HL-60 (cell line): Measurements from ENCODE around the gene MYO3A.
"Not testable (repeated sequence)": the region's sequence is repeated elsewhere in the genome, so short reads cannot be mapped to it uniquely, and the experiment has no call there.

ENCODE experiments used
- DNase-seq, 2 experiments: peaks; one replicate each; pipeline ENCODE4 v3.0.0-alpha.2; 2010 to 2020; ENCODE audit warnings: low read depth in 1 of 2, low spot score in 1 of 2
- H3K27ac ChIP-seq: fragments of 250-450 bp; sonication (Bioruptor Pico); replicated peaks from 2 replicates; pipeline ENCODE4 v1.5.1; 2020; ENCODE audit warnings: mild to moderate bottlenecking, moderate library complexity
- H3K27me3 ChIP-seq: fragments of 250-450 bp; sonication (Bioruptor Pico); 2 replicates; pipeline ENCODE4 v1.5.1; 2021; ENCODE audit warnings: mild to moderate bottlenecking, moderate library complexity; ENCODE audit not compliant: insufficient read depth, poor library complexity, severe bottlenecking
- H3K4me3 ChIP-seq: replicated peaks from 2 replicates; pipeline ENCODE4 v1.5.1; 2011; ENCODE audit warnings: mild to moderate bottlenecking, control low read depth, low read length; ENCODE audit not compliant: insufficient read depth
- CTCF ChIP-seq: IDR thresholded peaks from one replicate; pipeline ENCODE4 v1.5.1; 2011; ENCODE audit warnings: low read length, control low read depth, inconsistent platforms; ENCODE audit not compliant: insufficient read depth
- GABPA ChIP-seq: IDR thresholded peaks from 2 replicates; pipeline ENCODE4 v1.6.1; 2012; ENCODE audit warnings: low read depth
- POLR2AphosphoS5 ChIP-seq: IDR thresholded peaks from 2 replicates; pipeline ENCODE4 v1.6.1; 2012; ENCODE audit warnings: low read depth
- SPI1 ChIP-seq: IDR thresholded peaks from 2 replicates; pipeline ENCODE4 v1.6.1; 2012; ENCODE audit warnings: low read depth, mild to moderate bottlenecking, borderline replicate concordance
- TF ChIP-seq, protein P1 (sequence below): IDR thresholded peaks from 2 replicates; pipeline ENCODE4 v1.6.1; 2012; ENCODE audit warnings: low read depth; ENCODE audit not compliant: insufficient replicate concordance

MYO3A gene

GRCh38 chr10:26052326-26052725 lies 118.3 kb downstream of the MYO3A start:
- no peak overlapping the region for H3K27ac ChIP-seq
- H3K4me3 ChIP-seq: no peak overlapping the region
- TF ChIP-seq CTCF (no peak), GABPA (no peak), SPI1 (no peak), POLR2AphosphoS5 (no peak)
- TF ChIP-seq, protein P1, sequence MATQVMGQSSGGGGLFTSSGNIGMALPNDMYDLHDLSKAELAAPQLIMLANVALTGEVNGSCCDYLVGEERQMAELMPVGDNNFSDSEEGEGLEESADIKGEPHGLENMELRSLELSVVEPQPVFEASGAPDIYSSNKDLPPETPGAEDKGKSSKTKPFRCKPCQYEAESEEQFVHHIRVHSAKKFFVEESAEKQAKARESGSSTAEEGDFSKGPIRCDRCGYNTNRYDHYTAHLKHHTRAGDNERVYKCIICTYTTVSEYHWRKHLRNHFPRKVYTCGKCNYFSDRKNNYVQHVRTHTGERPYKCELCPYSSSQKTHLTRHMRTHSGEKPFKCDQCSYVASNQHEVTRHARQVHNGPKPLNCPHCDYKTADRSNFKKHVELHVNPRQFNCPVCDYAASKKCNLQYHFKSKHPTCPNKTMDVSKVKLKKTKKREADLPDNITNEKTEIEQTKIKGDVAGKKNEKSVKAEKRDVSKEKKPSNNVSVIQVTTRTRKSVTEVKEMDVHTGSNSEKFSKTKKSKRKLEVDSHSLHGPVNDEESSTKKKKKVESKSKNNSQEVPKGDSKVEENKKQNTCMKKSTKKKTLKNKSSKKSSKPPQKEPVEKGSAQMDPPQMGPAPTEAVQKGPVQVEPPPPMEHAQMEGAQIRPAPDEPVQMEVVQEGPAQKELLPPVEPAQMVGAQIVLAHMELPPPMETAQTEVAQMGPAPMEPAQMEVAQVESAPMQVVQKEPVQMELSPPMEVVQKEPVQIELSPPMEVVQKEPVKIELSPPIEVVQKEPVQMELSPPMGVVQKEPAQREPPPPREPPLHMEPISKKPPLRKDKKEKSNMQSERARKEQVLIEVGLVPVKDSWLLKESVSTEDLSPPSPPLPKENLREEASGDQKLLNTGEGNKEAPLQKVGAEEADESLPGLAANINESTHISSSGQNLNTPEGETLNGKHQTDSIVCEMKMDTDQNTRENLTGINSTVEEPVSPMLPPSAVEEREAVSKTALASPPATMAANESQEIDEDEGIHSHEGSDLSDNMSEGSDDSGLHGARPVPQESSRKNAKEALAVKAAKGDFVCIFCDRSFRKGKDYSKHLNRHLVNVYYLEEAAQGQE: no peak
- H3K27me3 ChIP-seq: no peaks in the 10 kb centered on the region
- DNase-seq: no peak

DNA sequence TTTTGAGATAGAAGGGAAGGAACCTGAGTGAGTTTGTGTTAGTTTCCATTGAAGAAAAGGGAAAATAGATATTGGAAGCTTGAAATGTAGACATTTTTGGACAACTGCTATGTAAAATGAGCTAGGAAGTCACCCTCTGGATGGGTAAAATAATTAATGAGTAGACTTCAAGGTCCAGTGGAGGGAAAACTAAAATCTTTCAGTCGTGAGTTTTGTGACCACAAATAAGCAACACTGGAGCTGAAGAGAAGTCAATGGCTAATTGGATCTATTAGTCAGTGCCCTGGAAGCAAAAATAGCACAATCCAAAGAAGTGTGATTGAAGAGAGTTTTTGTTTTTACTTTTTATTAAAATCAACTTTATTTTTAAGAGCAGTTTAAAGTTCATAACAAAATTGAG lies 123.4 kb downstream of the MYO3A start:
- Histone ChIP-seq H3K4me3 (no peak overlapping the region), H3K27me3 (no peaks in the 10 kb centered on the region), H3K27ac (no peak overlapping the region)
- no peak for TF ChIP-seq GABPA
- TF ChIP-seq CTCF: no peak
- no peak for TF ChIP-seq SPI1
- no peak for DNase-seq

GRCh38 chr10:26064106-26064505 lies 130.1 kb downstream of the MYO3A start:
- no peak for DNase-seq
- Histone ChIP-seq H3K4me3 (no peak overlapping the region), H3K27ac (no peak overlapping the region), H3K27me3 (no peaks in the 10 kb centered on the region)
- TF ChIP-seq, protein P1: no peak
- TF ChIP-seq SPI1: no peak
- no peak for TF ChIP-seq CTCF
- TF ChIP-seq GABPA: no peak
- TF ChIP-seq POLR2AphosphoS5: no peak

GRCh38 chr10:26067680-26068079 lies 133.7 kb downstream of the MYO3A start:
- H3K27ac ChIP-seq: no peak overlapping the region
- no peak for DNase-seq
- TF ChIP-seq CTCF (no peak), POLR2AphosphoS5 (no peak), SPI1 (no peak), GABPA (no peak)
- TF ChIP-seq, protein P1: no peak
- H3K4me3 ChIP-seq: no peak overlapping the region
- H3K27me3 ChIP-seq: peaks cover 3% of the 10 kb centered on the region

- not testable (repeated sequence) for DNase-seq, H3K27me3 ChIP-seq, H3K4me3 ChIP-seq, H3K27ac ChIP-seq
Observed at GRCh38 chr10:26080971-26081370, 146.9 kb downstream of the MYO3A start.
